ENCODE results near the gene ARHGAP10.
A peak's percentile ranks its signal among the peaks of the same experiment; 100 is the strongest.

Gene ARHGAP10

DNA sequence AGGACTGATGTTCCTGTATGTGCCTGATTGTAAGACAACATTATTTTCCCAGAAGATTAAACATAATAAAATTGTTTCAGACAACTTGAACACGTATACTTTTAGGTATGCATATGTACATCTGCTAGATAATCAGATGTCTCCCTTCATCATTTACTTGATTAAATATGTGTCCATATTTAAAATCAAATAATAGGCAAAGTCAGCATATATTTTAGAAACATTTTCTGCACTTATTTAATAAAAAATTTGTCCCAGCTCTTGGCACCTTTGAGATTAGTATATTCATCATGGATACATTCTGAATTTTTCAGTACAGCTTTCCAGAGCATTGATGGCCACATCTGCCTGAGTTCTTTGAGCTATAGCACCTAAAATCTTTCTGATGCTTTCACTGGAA, 106.0 kb downstream of the ARHGAP10 start:
- Mint-ChIP-seq H3K4me1 (ENCODE audit: low read depth) (peaks cover 61% of the 10 kb centered on the region), H3K9me3 (no peaks in the 10 kb centered on the region), H3K36me3 (ENCODE audit: low read depth) (peaks cover 71% of the 10 kb centered on the region), H3K27me3 (no peaks in the 10 kb centered on the region), H3K27ac (no peak overlapping the region), H3K4me3 (no peak overlapping the region)
- intact Hi-C loops (cut with micrococcal nuclease): no loop called here

GRCh38 chr4:147839200-147839599, 107.3 kb downstream of the ARHGAP10 start:
- intact Hi-C loops (cut with micrococcal nuclease): no loop called here
- H3K9me3 Mint-ChIP-seq: no peaks in the 10 kb centered on the region
- H3K4me3 Mint-ChIP-seq: no peak overlapping the region
- H3K36me3 Mint-ChIP-seq (ENCODE audit: low read depth): peaks cover 57% of the 10 kb centered on the region
- peaks cover 50% of the 10 kb centered on the region for H3K4me1 Mint-ChIP-seq (ENCODE audit: low read depth)
- no peaks in the 10 kb centered on the region for H3K27me3 Mint-ChIP-seq
- H3K27ac Mint-ChIP-seq: no peak overlapping the region

GRCh38 chr4:147839663-147840062, 107.8 kb downstream of the ARHGAP10 start:
- H3K27me3 Mint-ChIP-seq: no peaks in the 10 kb centered on the region
- intact Hi-C loops (cut with micrococcal nuclease): no loop called here
- no peak overlapping the region for H3K27ac Mint-ChIP-seq
- no peak overlapping the region for H3K4me3 Mint-ChIP-seq
- peaks cover 46% of the 10 kb centered on the region for H3K4me1 Mint-ChIP-seq (ENCODE audit: low read depth)
- peaks cover 53% of the 10 kb centered on the region for H3K36me3 Mint-ChIP-seq (ENCODE audit: low read depth)
- H3K9me3 Mint-ChIP-seq: no peaks in the 10 kb centered on the region

GRCh38 chr4:147840838-147841738, 109.2 kb downstream of the ARHGAP10 start:
- no peak overlapping the region for H3K4me3 Mint-ChIP-seq

DNA sequence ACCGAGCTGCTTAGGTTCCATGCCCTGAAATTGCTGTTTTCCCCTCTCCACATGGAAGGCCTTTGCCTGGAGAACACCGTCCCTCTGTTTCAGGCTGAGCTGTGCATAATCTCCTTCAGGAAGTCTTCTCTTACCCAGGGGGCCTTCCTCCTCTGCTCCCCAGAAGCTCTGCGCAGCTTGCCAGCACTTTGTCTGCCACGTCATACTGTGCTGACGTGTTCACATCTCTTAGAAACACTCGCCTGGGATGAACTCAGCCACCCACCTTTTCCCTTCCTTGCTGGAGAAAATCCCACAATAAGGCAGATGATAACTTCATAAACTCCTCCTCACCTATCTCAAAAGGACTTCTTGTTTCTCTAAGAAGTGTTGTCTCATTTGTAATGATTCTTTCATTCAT, 110.7 kb downstream of the ARHGAP10 start:
- H3K4me1 Mint-ChIP-seq (ENCODE audit: low read depth): peaks cover 35% of the 10 kb centered on the region
- intact Hi-C loops (cut with micrococcal nuclease): no loop called here
- H3K4me3 Mint-ChIP-seq: peak overlapping the region; percentile 17
- peaks cover 34% of the 10 kb centered on the region for H3K36me3 Mint-ChIP-seq (ENCODE audit: low read depth)
- H3K27ac Mint-ChIP-seq: no peak overlapping the region
- H3K9me3 Mint-ChIP-seq: no peaks in the 10 kb centered on the region
- no peaks in the 10 kb centered on the region for H3K27me3 Mint-ChIP-seq

More at GRCh38 chr4:147840838-147841738, 109.2 kb downstream of the ARHGAP10 start:
- Mint-ChIP-seq H3K9me3 (no peaks in the 10 kb centered on the region), H3K4me1 (ENCODE audit: low read depth) (peaks cover 37% of the 10 kb centered on the region), H3K27me3 (no peaks in the 10 kb centered on the region), H3K27ac (no peak overlapping the region), H3K36me3 (ENCODE audit: low read depth) (peaks cover 44% of the 10 kb centered on the region)
- intact Hi-C loops (cut with micrococcal nuclease): no loop called here

DNA sequence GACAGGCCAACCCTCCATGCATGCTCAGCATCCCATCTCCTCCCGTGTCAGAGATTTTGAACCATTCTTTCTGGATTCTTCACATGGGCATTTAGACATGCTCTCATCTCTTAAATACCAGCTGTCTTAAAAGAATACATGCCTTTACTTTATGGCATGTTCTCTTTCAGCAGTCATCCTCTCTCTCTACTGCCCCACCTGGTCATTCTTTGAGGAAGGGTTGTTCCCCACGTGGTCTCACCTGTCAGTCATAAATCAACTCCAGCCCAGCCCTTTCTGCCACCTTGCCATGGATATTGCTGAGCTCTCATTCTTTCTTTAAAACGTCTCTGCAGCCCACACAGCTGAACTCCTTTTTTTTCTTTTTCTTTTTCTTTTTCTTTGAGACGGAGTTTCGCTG, 111.3 kb downstream of the ARHGAP10 start:
- intact Hi-C loops (cut with micrococcal nuclease): no loop called here
- Mint-ChIP-seq H3K4me3 (no peak overlapping the region), H3K9me3 (no peaks in the 10 kb centered on the region), H3K27me3 (no peaks in the 10 kb centered on the region), H3K36me3 (ENCODE audit: low read depth) (peaks cover 28% of the 10 kb centered on the region), H3K27ac (no peak overlapping the region), H3K4me1 (ENCODE audit: low read depth) (peaks cover 41% of the 10 kb centered on the region)

DNA sequence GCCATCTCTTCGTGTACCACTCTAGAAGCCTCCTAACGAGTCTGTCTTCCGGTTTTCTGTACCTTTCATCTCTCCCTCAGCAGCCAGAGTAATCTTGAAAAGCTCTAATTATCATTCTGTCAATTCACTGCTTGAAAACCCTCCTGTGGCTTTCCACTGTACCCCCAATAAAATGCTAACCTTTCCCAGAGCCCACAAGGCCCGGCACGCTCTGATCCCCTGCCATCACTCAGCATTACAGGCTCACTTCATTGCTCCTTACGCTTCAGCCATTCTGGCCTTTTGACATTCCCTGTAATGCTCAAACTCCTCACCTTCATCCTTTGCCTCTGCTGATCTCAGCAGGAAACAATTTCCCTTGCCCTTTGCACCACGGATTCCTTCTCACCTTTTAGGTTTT, 112.9 kb downstream of the ARHGAP10 start:
- Mint-ChIP-seq H3K27me3 (no peaks in the 10 kb centered on the region), H3K27ac (no peak overlapping the region), H3K4me1 (ENCODE audit: low read depth) (peaks cover 35% of the 10 kb centered on the region), H3K9me3 (no peaks in the 10 kb centered on the region), H3K36me3 (ENCODE audit: low read depth) (peaks cover 12% of the 10 kb centered on the region), H3K4me3 (no peak overlapping the region)
- intact Hi-C loops (cut with micrococcal nuclease): no loop called here

DNA sequence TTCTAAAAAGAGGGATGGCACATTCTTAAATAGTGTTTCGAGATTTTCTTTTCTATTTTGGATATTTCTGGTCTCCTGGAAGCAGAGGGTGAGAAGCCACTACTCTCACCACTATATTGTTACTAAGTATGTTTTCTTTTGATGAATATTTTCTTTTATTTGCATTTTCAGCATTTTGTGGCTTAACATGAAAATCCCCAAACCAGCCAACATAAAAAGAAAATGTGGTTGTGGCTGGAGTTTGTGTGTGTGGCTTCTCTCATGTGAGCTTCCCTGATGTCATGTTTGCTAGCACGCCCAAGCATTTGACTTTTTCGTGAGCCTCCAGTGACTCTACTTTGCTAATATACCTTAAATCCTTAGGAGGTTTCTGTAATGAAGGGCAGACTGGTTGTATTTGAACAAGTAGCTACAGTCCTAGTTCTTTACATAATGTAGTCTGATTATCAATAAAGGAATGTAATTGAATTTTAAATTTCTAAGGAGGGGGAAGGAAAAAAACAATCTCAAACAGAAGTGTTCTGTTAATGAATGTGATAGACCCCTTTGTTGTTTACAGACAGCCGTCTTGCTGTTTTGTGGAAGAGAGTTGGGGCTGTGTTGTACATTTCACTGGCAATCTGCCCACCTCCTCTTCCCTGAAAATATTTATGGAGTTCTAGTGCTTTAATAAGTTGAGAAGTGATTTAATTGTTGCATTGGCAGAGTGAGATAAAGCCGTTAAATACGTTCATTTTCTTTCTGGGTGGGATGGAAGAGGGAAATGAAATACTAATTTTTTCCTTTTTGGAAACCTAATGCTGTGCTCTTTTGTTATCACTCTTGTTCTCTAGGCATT, 114.6 kb downstream of the ARHGAP10 start:
- Mint-ChIP-seq H3K27me3 (no peaks in the 10 kb centered on the region), H3K9me3 (no peaks in the 10 kb centered on the region), H3K4me1 (ENCODE audit: low read depth) (peaks cover 20% of the 10 kb centered on the region), H3K27ac (no peak overlapping the region), H3K4me3 (no peak overlapping the region), H3K36me3 (ENCODE audit: low read depth) (no peaks in the 10 kb centered on the region)
- intact Hi-C loops (cut with micrococcal nuclease): loop anchor here (1.0 kb wide), 1 partner anchor 9 kb away; no protein-coding TSS in a partner anchor

DNA sequence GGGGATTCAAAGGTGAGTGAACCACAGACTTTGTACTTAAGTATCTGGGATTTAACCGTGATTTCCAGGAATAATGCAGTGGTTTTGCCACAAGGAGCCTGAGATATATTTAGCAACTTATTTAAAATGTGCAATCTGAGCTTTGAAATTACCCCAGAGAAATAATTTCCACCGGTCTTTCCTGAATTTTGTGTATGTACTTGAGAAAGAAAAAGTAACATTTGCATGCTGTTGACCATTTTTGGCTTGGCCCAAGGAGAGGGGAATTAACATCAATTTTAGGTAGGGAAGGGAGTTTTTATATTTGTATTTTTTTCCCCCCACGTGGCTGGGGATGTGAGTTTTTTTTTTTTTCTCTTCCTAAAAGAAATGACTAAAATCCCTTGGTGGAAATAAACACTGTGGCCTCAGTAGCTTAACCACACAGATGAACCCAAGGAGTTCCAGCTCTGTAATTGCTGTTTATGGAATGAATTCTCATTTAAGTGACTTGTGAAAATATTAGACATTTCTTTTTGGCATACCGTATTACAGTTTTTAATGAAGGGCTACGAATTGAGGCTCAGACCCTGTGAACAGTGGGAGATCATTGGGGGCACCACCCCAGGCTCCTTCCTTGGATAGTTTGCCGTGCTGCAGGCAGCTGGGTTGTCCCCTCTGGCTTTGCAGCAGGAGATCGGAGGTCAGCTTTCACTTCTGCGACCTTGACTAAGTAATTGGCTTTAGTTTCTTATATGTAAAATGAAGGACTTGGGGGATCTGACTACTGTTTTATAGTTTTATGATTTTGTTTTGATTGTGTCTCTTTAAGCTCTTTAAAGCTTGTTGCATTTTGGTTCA, 116.1 kb downstream of the ARHGAP10 start:
- Mint-ChIP-seq H3K27me3 (no peaks in the 10 kb centered on the region), H3K36me3 (ENCODE audit: low read depth) (peaks cover 1% of the 10 kb centered on the region), H3K9me3 (no peaks in the 10 kb centered on the region), H3K4me3 (no peak overlapping the region), H3K4me1 (ENCODE audit: low read depth) (peaks cover 26% of the 10 kb centered on the region), H3K27ac (peak overlapping the region; percentile 51)
- intact Hi-C loops (cut with micrococcal nuclease): loop anchor here (1.0 kb wide), 1 partner anchor 7 kb away; no protein-coding TSS in a partner anchor

GRCh38 chr4:147848634-147849033, 116.7 kb downstream of the ARHGAP10 start:
- Mint-ChIP-seq H3K4me3 (no peak overlapping the region), H3K27ac (peak overlapping the region; percentile 15), H3K9me3 (no peaks in the 10 kb centered on the region), H3K4me1 (ENCODE audit: low read depth) (peaks cover 29% of the 10 kb centered on the region), H3K36me3 (ENCODE audit: low read depth) (peaks cover 8% of the 10 kb centered on the region), H3K27me3 (no peaks in the 10 kb centered on the region)
- intact Hi-C loops (cut with micrococcal nuclease): no loop called here

GRCh38 chr4:147851135-147851534, 119.2 kb downstream of the ARHGAP10 start:
- Mint-ChIP-seq H3K4me3 (no peak overlapping the region), H3K36me3 (ENCODE audit: low read depth) (peaks cover 29% of the 10 kb centered on the region), H3K4me1 (ENCODE audit: low read depth) (peaks cover 51% of the 10 kb centered on the region), H3K27ac (no peak overlapping the region), H3K9me3 (no peaks in the 10 kb centered on the region), H3K27me3 (no peaks in the 10 kb centered on the region)
- intact Hi-C loops (cut with micrococcal nuclease): no loop called here

DNA sequence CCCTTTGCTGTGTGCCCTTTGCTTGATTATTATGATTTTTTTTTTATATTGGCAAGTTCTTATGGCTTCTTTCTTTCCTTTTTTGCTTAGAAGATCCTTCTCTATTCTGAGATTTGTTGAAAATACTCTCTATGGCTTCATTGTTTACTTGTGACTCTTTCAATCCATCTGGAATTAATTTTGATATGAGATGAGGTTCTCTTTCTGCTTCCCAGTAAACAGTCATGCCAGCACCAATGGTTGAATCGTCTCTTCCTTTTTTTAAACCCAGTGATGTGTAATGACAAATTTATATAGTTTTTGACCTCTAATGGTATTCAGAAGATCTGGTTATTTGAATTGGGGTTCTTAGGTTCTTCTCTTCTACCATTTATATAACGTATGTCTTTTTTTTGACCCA, 121.8 kb downstream of the ARHGAP10 start:
- no peaks in the 10 kb centered on the region for H3K9me3 Mint-ChIP-seq

GRCh38 chr4:147854154-147854553, 122.3 kb downstream of the ARHGAP10 start:
- Mint-ChIP-seq H3K27ac (peak overlapping the region; percentile 75), H3K27me3 (no peaks in the 10 kb centered on the region)
- intact Hi-C loops (cut with micrococcal nuclease): no loop called here

More for the DNA sequence above, 121.8 kb downstream of the ARHGAP10 start:
- peak overlapping the region; percentile 75 for H3K27ac Mint-ChIP-seq
- H3K36me3 Mint-ChIP-seq (ENCODE audit: low read depth): peaks cover 50% of the 10 kb centered on the region
- H3K27me3 Mint-ChIP-seq: no peaks in the 10 kb centered on the region
- intact Hi-C loops (cut with micrococcal nuclease): no loop called here
- H3K4me1 Mint-ChIP-seq (ENCODE audit: low read depth): peaks cover 35% of the 10 kb centered on the region
- no peak overlapping the region for H3K4me3 Mint-ChIP-seq

More at GRCh38 chr4:147854154-147854553, 122.3 kb downstream of the ARHGAP10 start:
- H3K9me3 Mint-ChIP-seq: no peaks in the 10 kb centered on the region
- peaks cover 54% of the 10 kb centered on the region for H3K36me3 Mint-ChIP-seq (ENCODE audit: low read depth)
- H3K4me3 Mint-ChIP-seq: no peak overlapping the region
- peaks cover 31% of the 10 kb centered on the region for H3K4me1 Mint-ChIP-seq (ENCODE audit: low read depth)
